Aorta (tissue), 5 donors: ENCODE measurements around the gene HOXA5. TPM values are rescaled to one million over a fixed set of nuclear protein-coding genes. Genes with fewer than 3 reads are reported as not detected.

Experiments used
- ATAC-seq: fragments of 200-7000 bp; cut with Tn5 transposase; one replicate; pipeline ENCODE4 v1.9.1; 2022; ENCODE audit warnings: moderate library complexity; ENCODE audit not compliant: low FRiP score
- DNase-seq, 2 donors: peaks; one replicate each; pipeline ENCODE4 v3.0.0-alpha.2; 2020
- H3K27ac ChIP-seq, 2 donors: one replicate each; pipeline ENCODE4 v1.5.1; 2013; ENCODE audit warnings: low read length in 2 of 2, mild to moderate bottlenecking in 2 of 2, moderate library complexity in 2 of 2, control low read depth in 1 of 2, inconsistent platforms in 1 of 2, low read depth in 1 of 2
- H3K27me3 ChIP-seq, 2 donors: one replicate each; pipeline ENCODE4 v1.6.1; 2013; ENCODE audit warnings: control low read depth in 1 of 2, low read length in 1 of 2, mild to moderate bottlenecking in 1 of 2, moderate library complexity in 1 of 2; ENCODE audit not compliant: insufficient read depth in 2 of 2, control insufficient read depth in 1 of 2
- H3K36me3 ChIP-seq, 2 donors: one replicate each; pipeline ENCODE4 v1.6.1; 2013; ENCODE audit warnings: control low read depth in 1 of 2, low read length in 1 of 2, mild to moderate bottlenecking in 1 of 2; ENCODE audit not compliant: insufficient read depth in 2 of 2, control insufficient read depth in 1 of 2
- H3K4me1 ChIP-seq, 2 donors: one replicate each; pipeline ENCODE4 v1.6.1; 2013; ENCODE audit warnings: low read length in 2 of 2, control low read depth in 1 of 2, mild to moderate bottlenecking in 1 of 2, moderate library complexity in 1 of 2; ENCODE audit not compliant: insufficient read depth in 2 of 2, control insufficient read depth in 1 of 2
- H3K4me3 ChIP-seq, 2 donors: one replicate each; pipeline ENCODE4 v1.5.1; 2013; ENCODE audit warnings: low read length in 2 of 2, control low read depth in 1 of 2, mild to moderate bottlenecking in 1 of 2
- H3K9me3 ChIP-seq: one replicate; pipeline ENCODE4 v1.6.1; 2013; ENCODE audit warnings: mild to moderate bottlenecking, low read length; ENCODE audit not compliant: control insufficient read depth
- WGBS, 2 donors: extraction: QIAGEN DNeasy Blood & Tissue Kit; methylation state at CpG; one replicate each; pipeline ENCODE4 v1.1.7; 2013; 5-methylcytosine and 5-hydroxymethylcytosine counted together
- intact Hi-C, 2 donors: fragments of 100-400 bp; cut with DNase I; formaldehyde crosslinking; loops; one replicate each; pipeline versions ENCODE4 v1.14.2 to v1.15.0; 2022
- polyA plus RNA-seq, 2 donors: library from polyadenylated mRNA; stranded (reverse); fragments of 200-250 nt; gene quantifications; one replicate each; pipeline ENCODE4 v1.2.3, GENCODE V29; 2013
- total RNA-seq, 2 donors: library from RNA; stranded (reverse); fragmentation: NEBNext Ultra II Directional; extraction: Animal tissue kit (Norgen Biotek cat#: 25700); gene quantifications; one replicate each; pipeline ENCODE4 v1.2.1, GENCODE V29; 2021
- donor health status: healthy with polysubstance abuse.
- donor health status: Bipolar disorder and iron deficiency.
- donor health status: DM: no; HTN: no; CAD: no.
- donor health status: DM: no; HTN: no; CAD: no.
- donor health status: DM: yes; HTN: yes; CAD: no.

The HOXA5 gene
- total and polyA plus RNA-seq, 4 donors, result 1.6 to 11.8 (median 5.4) TPM

- WGBS, 2 donors, result 96 to 99% methylated on average over 6 of the region's 6 CpGs
- Histone ChIP-seq H3K36me3 (no peaks in the 10 kb centered on the region), H3K27me3 (no peaks in the 10 kb centered on the region), H3K27ac (no peak overlapping the region), H3K9me3 (no peaks in the 10 kb centered on the region), H3K4me3 (no peak overlapping the region), H3K4me1 (no peaks in the 10 kb centered on the region)
- no peak for ATAC-seq
- peak in 1 of 2 donors; percentile 46 for DNase-seq
- intact Hi-C loops, result no loop called here
Observed at GRCh38 chr7:27178366-27178765, 34.9 kb upstream of the HOXA5 start.

GRCh38 chr7:27177795-27178320 lies 34.4 kb upstream of the HOXA5 start:
- ATAC-seq, result no peak
- no peak for DNase-seq
- H3K36me3 ChIP-seq, result no peaks in the 10 kb centered on the region
- no peak overlapping the region for H3K4me3 ChIP-seq
- intact Hi-C loops, result no loop called here
- H3K27me3 ChIP-seq, result no peaks in the 10 kb centered on the region
- no peaks in the 10 kb centered on the region for H3K4me1 ChIP-seq
- H3K27ac ChIP-seq, result no peak overlapping the region
- 92 to 94% methylated on average over 5 of the region's 5 CpGs for WGBS, 2 donors
- H3K9me3 ChIP-seq, result no peaks in the 10 kb centered on the region

- no peaks in the 10 kb centered on the region for H3K4me1 ChIP-seq
- WGBS, 2 donors, result 91 to 97% methylated on average over 22 of the region's 22 CpGs
Observed at GRCh38 chr7:27176962-27177794, 33.7 kb upstream of the HOXA5 start.

GRCh38 chr7:27176524-27176845 lies 33.0 kb upstream of the HOXA5 start:
- Histone ChIP-seq H3K9me3 (no peaks in the 10 kb centered on the region), H3K4me1 (no peaks in the 10 kb centered on the region), H3K36me3 (no peaks in the 10 kb centered on the region), H3K27me3 (peaks cover 0 to 1% of the 10 kb centered on the region in 2 donors), H3K4me3 (no peak overlapping the region), H3K27ac (no peak overlapping the region)
- DNase-seq (peak in 1 of 2 donors; percentile 61), ATAC-seq (no peak)
- intact Hi-C loops, result no loop called here
- 94 to 95% methylated on average over 3 of the region's 3 CpGs for WGBS, 2 donors

More at GRCh38 chr7:27176962-27177794, 33.7 kb upstream of the HOXA5 start:
- peak in 1 of 2 donors; percentile 57 for DNase-seq
- no peak for ATAC-seq
- H3K27ac ChIP-seq, result no peak overlapping the region
- peaks cover 0 to 1% of the 10 kb centered on the region in 2 donors for H3K27me3 ChIP-seq
- no peak overlapping the region for H3K4me3 ChIP-seq
- intact Hi-C loops, result no loop called here
- no peaks in the 10 kb centered on the region for H3K9me3 ChIP-seq
- H3K36me3 ChIP-seq, result no peaks in the 10 kb centered on the region

- no peaks in the 10 kb centered on the region for H3K9me3 ChIP-seq
- peaks cover 0 to 1% of the 10 kb centered on the region in 2 donors for H3K27me3 ChIP-seq
- no peak for ATAC-seq
- intact Hi-C loops, result no loop called here
- H3K4me3 ChIP-seq, result no peak overlapping the region
- no peaks in the 10 kb centered on the region for H3K4me1 ChIP-seq
- 90 to 92% methylated on average over 40 of the region's 40 CpGs for WGBS, 2 donors
- H3K27ac ChIP-seq, result no peak overlapping the region
- peak; percentile 45 to 75 for DNase-seq
- no peaks in the 10 kb centered on the region for H3K36me3 ChIP-seq
Observed at GRCh38 chr7:27175626-27176523, 32.4 kb upstream of the HOXA5 start.

- H3K36me3 ChIP-seq, result no peaks in the 10 kb centered on the region
- no peaks in the 10 kb centered on the region for H3K9me3 ChIP-seq
- intact Hi-C loops, result no loop called here
- no peak for ATAC-seq
- H3K4me3 ChIP-seq, result no peak overlapping the region
- WGBS, 2 donors, result 87 to 94% methylated on average over 12 of the region's 12 CpGs
- peak; percentile 14 to 46 for DNase-seq
- H3K4me1 ChIP-seq, result no peaks in the 10 kb centered on the region
- H3K27me3 ChIP-seq, result peaks cover 0 to 1% of the 10 kb centered on the region in 2 donors
- no peak overlapping the region for H3K27ac ChIP-seq
Observed at GRCh38 chr7:27174874-27175625, 31.6 kb upstream of the HOXA5 start.

- Histone ChIP-seq H3K36me3 (no peaks in the 10 kb centered on the region), H3K27ac (no peak within 1 kb of the TSS), H3K4me1 (no peaks in the 10 kb centered on the region), H3K4me3 (peak within 1 kb of the TSS; percentile 29 to 52), H3K27me3 (peaks cover 0 to 1% of the 10 kb centered on the region in 2 donors), H3K9me3 (no peaks in the 10 kb centered on the region)
- DNase-seq, result peak; percentile 55 to 79
- ATAC-seq, result no peak
- 12 to 13% methylated on average over 62 to 82 of the region's 82 CpGs for WGBS, 2 donors
- intact Hi-C loops, result no loop called here
Observed at GRCh38 chr7:27173956-27174873, 30.7 kb upstream of the HOXA5 start, which contains the start of gene HOXA10. TSS of gene HOXA10 (minus strand) at chr7:27174320. CDS start at chr7:27174306, 14 bp downstream.
